ENCODE data around the gene CLEC16A.

- TF ChIP-seq CTCF (IDR thresholded peaks at IDR 0.05; ENCODE audit: borderline replicate concordance, extremely low read depth, low read length, poor library complexity, severe bottlenecking) (no peak), EZH2 (IDR thresholded peaks at IDR 0.05; ENCODE audit: borderline replicate concordance, low read depth, low read length, severe bottlenecking) (no peak)
These were observed 200.9 kb downstream of the CLEC16A start for GRCh38 chr16:11145173-11145818.
